Tibial nerve (tissue), 4 donors: ENCODE results near the gene UNG. TPM values are rescaled to one million over a fixed set of nuclear protein-coding genes. Genes with fewer than 3 reads are reported as not detected.

ENCODE experiments used
- DNase-seq, 2 donors: peaks; one replicate each; pipeline ENCODE4 v3.0.0-alpha.2; 2019; ENCODE audit warnings: low spot score in 2 of 2
- H3K27ac ChIP-seq, 4 donors: fragments of 200-600 bp; sonication (generic) in 3 of 4; one replicate each; pipeline ENCODE4 v1.5.1; 2017 to 2019; ENCODE audit warnings: mild to moderate bottlenecking in 1 of 4
- H3K27me3 ChIP-seq, 2 donors: fragments of 200-600 bp; sonication (generic) in 1 of 2; one replicate each; pipeline versions ENCODE4 v1.5.1 to v1.6.0; 2017 to 2019
- H3K36me3 ChIP-seq, 3 donors: fragments of 200-600 bp; sonication (generic); one replicate each; pipeline ENCODE4 v1.5.1; 2018 to 2019
- H3K4me1 ChIP-seq, 4 donors: fragments of 200-600 bp; sonication (generic) in 3 of 4; one replicate each; pipeline ENCODE4 v1.5.1; 2017 to 2019
- H3K4me3 ChIP-seq, 4 donors: fragments of 200-600 bp; sonication (generic) in 3 of 4; one replicate each; pipeline ENCODE4 v1.5.1; 2017 to 2019; ENCODE audit warnings: mild to moderate bottlenecking in 1 of 4, moderate library complexity in 1 of 4
- H3K9me3 ChIP-seq, 4 donors: fragments of 200-600 bp; sonication (generic) in 3 of 4; one replicate each; pipeline ENCODE4 v1.5.1; 2017 to 2019
- CTCF ChIP-seq, 5 experiments: fragments of 200-600 bp in 3 of 5; fragments of 450-650 bp in 2 of 5; sonication (generic) in 3 of 5; IDR thresholded peaks; one replicate each; pipeline ENCODE4 v1.5.1; 2016 to 2019; ENCODE audit warnings: antibody characterized with exemption in 5 of 5, mild to moderate bottlenecking in 3 of 5, moderate library complexity in 2 of 5
- EP300 ChIP-seq, 2 donors: sonication (generic); formaldehyde crosslinking; IDR thresholded peaks; one replicate each; pipeline ENCODE4 v1.6.1; 2017; ENCODE audit warnings: antibody characterized with exemption in 2 of 2, mild to moderate bottlenecking in 1 of 2
- POLR2A ChIP-seq, 2 donors: fragments of 450-650 bp; IDR thresholded peaks; one replicate each; pipeline ENCODE4 v1.6.1; 2017; ENCODE audit warnings: antibody characterized with exemption in 2 of 2, mild to moderate bottlenecking in 2 of 2, moderate library complexity in 2 of 2
- WGBS, 2 donors: methylation state at CpG; one replicate each; pipeline ENCODE4 v1.1.5; 2018; 5-methylcytosine and 5-hydroxymethylcytosine counted together
- total RNA-seq, 4 donors: library from RNA; depleted of rRNA; stranded (reverse); fragments of >200 nt; gene quantifications; one replicate each; pipeline ENCODE4 v1.1.0, GENCODE V29; 2016

Gene UNG
- total RNA-seq, 4 donors from 2014 or later, result 17.4 to 26.9 (median 21.3) TPM

- no peaks in the 10 kb centered on the region for H3K27me3 ChIP-seq
- no peaks in the 10 kb centered on the region for H3K9me3 ChIP-seq
- peaks cover 0 to 31% (median 7%) of the 10 kb centered on the region in 4 donors for H3K4me1 ChIP-seq
- WGBS, 2 donors, result 3 to 4% methylated on average over 8 of the region's 8 CpGs
- TF ChIP-seq POLR2A (IDR thresholded peaks at IDR 0.05) (no peak), EP300 (IDR thresholded peaks at IDR 0.05) (no peak), CTCF (IDR thresholded peaks at IDR 0.05) (no peak)
- no peak for DNase-seq
- H3K36me3 ChIP-seq, result peaks cover 0 to 37% (median 0%) of the 10 kb centered on the region in 3 donors
- H3K27ac ChIP-seq, result peak overlapping the region; percentile 58 to 95 (median 86)
- peak overlapping the region; percentile 69 to 91 (median 84) for H3K4me3 ChIP-seq
These were observed 1.3 kb downstream of the UNG start for GRCh38 chr12:109098651-109099050.

DNA sequence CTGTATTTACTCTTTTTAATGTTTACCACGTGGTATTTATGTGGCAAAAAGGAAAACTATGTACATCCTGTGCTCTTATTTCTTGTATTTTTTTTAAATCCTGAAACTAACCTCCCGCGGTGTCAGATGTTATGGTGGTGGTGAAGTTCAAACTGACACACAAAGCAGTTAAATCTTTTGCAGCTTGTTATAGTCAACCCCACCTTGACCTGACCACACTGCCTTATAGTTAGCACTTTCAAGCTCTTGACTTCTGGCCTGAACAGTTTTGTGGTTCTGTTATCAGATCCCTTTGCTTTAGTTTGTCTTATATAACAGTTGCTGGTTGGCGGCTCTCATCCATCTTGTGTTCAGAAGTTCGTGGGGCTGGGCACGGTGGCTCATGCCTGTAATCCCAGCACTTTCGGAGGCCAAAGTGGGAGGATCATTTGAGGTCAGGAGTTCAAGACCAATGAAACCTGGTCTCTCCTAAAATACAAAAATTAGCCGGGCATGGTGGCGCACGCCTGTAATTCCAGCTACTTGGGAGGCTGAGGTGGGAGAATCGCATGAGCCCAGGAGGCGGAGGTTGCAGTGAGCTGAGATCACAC, 2.1 kb downstream of the UNG start:
- H3K4me1 ChIP-seq, result peaks cover 0 to 29% (median 6%) of the 10 kb centered on the region in 4 donors
- no peaks in the 10 kb centered on the region for H3K9me3 ChIP-seq
- no peak for DNase-seq
- TF ChIP-seq EP300 (IDR thresholded peaks at IDR 0.05) (no peak), POLR2A (IDR thresholded peaks at IDR 0.05) (no peak), CTCF (IDR thresholded peaks at IDR 0.05) (no peak)
- H3K36me3 ChIP-seq, result peaks cover 0 to 46% (median under 1%) of the 10 kb centered on the region in 3 donors
- no peaks in the 10 kb centered on the region for H3K27me3 ChIP-seq
- peak overlapping the region in 2 of 4 donors; percentile 80 to 89 for H3K4me3 ChIP-seq
- H3K27ac ChIP-seq, result peak overlapping the region; percentile 26 to 95 (median 86)
- 83 to 84% methylated on average over 12 of the region's 12 CpGs for WGBS, 2 donors

DNA sequence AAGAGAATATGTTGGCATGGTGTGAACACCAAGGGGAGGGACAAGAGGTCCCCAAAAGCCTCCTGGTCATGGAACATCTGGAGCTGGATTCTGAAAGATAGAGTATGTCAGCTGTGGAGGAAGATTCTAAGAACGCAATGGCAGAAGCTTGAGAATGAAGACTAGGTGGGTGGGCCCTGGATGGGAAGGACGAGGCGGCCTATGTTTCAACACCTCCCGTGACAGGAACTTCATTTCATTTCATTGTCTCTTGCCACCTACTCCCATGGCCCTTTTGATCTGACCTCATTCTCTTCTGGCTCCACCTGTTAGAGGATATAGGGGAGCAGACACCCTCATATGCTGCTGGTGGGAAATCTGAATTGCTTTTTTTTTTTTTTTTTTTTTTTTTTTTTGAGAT, 3.3 kb downstream of the UNG start:
- Histone ChIP-seq H3K9me3 (no peaks in the 10 kb centered on the region), H3K4me1 (peaks cover 0 to 29% (median 6%) of the 10 kb centered on the region in 4 donors), H3K27ac (peak overlapping the region in 1 of 4 donors; percentile 95), H3K27me3 (no peaks in the 10 kb centered on the region), H3K36me3 (peaks cover 0 to 58% (median 2%) of the 10 kb centered on the region in 3 donors), H3K4me3 (no peak overlapping the region)
- no peak for TF ChIP-seq CTCF (IDR thresholded peaks at IDR 0.05)
- no peak for TF ChIP-seq POLR2A (IDR thresholded peaks at IDR 0.05)
- TF ChIP-seq EP300 (IDR thresholded peaks at IDR 0.05), result no peak
- no peak for DNase-seq
- WGBS, 2 donors, result 93 to 94% methylated on average over 4 of the region's 4 CpGs

DNA sequence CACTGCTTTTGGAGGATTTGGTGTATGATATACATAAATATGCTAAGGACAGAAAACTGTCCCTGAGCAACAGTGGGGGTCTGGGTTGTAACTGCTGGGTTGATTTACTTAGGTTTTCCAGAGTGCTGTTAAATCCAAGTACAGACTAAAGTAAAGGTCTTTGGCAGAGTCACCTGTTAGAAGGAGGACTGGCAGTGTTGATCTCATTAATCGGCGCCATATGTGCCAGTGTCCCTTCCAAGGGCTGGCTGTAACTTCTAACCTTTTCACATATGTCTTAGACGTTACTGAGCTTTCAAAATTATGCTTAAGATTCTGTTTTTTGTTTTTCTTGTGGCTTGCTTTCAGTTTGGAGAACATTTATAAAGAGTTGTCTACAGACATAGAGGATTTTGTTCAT, 5.1 kb downstream of the UNG start:
- WGBS, 2 donors, result 86 to 87% methylated on average over 3 of the region's 3 CpGs
- H3K9me3 ChIP-seq, result no peaks in the 10 kb centered on the region
- TF ChIP-seq POLR2A (IDR thresholded peaks at IDR 0.05) (no peak), EP300 (IDR thresholded peaks at IDR 0.05) (no peak), CTCF (IDR thresholded peaks at IDR 0.05) (no peak)
- no peak overlapping the region for H3K4me3 ChIP-seq
- H3K36me3 ChIP-seq, result peaks cover 0 to 74% (median 2%) of the 10 kb centered on the region in 3 donors
- no peak overlapping the region for H3K27ac ChIP-seq
- no peak for DNase-seq
- peaks cover 0 to 24% (median 2%) of the 10 kb centered on the region in 4 donors for H3K4me1 ChIP-seq
- no peaks in the 10 kb centered on the region for H3K27me3 ChIP-seq

GRCh38 chr12:109105176-109105575, 7.8 kb downstream of the UNG start:
- no peak overlapping the region for H3K27ac ChIP-seq
- DNase-seq, result no peak
- TF ChIP-seq CTCF (IDR thresholded peaks at IDR 0.05) (no peak), POLR2A (IDR thresholded peaks at IDR 0.05) (no peak), EP300 (IDR thresholded peaks at IDR 0.05) (no peak)
- H3K36me3 ChIP-seq, result peaks cover 0 to 82% (median 2%) of the 10 kb centered on the region in 3 donors
- no peaks in the 10 kb centered on the region for H3K9me3 ChIP-seq
- WGBS, 2 donors, result 93 to 97% methylated on average over 5 of the region's 5 CpGs
- no peaks in the 10 kb centered on the region for H3K27me3 ChIP-seq
- no peak overlapping the region for H3K4me3 ChIP-seq
- H3K4me1 ChIP-seq, result peaks cover 0 to 13% (median 5%) of the 10 kb centered on the region in 4 donors
